Measurements from ENCODE around the gene ABCC1. TPM values are rescaled to one million over a fixed set of nuclear protein-coding genes. Genes with fewer than 3 reads are reported as not detected.
A peak's percentile ranks its signal among the peaks of the same experiment; 100 is the strongest.

Gene ABCC1
- total RNA-seq, 1 donor from 2014 or later, result 21.8 TPM

GRCh38 chr16:15950161-15950854, 892 bp downstream of the ABCC1 start:
- Mint-ChIP-seq H3K4me3 (ENCODE audit: unreplicated experiment) (peak overlapping the region; percentile 95), H3K9me3 (ENCODE audit: unreplicated experiment) (no peaks in the 10 kb centered on the region), H3K27me3 (ENCODE audit: unreplicated experiment) (peaks cover 6% of the 10 kb centered on the region), H3K36me3 (ENCODE audit: low read depth, unreplicated experiment) (peaks cover 3% of the 10 kb centered on the region), H3K27ac (ENCODE audit: unreplicated experiment) (peak overlapping the region; percentile 48), H3K4me1 (ENCODE audit: unreplicated experiment) (peaks cover 12% of the 10 kb centered on the region)
- peak; percentile 10 for DNase-seq (ENCODE audit: low spot score)
- TF ChIP-seq CTCF (IDR thresholded peaks at IDR 0.05; ENCODE audit: unreplicated experiment), result no peak

GRCh38 chr16:15950869-15951268, 1.5 kb downstream of the ABCC1 start:
- DNase-seq (ENCODE audit: low spot score), result no peak
- TF ChIP-seq CTCF (IDR thresholded peaks at IDR 0.05; ENCODE audit: unreplicated experiment), result no peak
- H3K9me3 Mint-ChIP-seq (ENCODE audit: unreplicated experiment), result no peaks in the 10 kb centered on the region
- peak overlapping the region; percentile 48 for H3K27ac Mint-ChIP-seq (ENCODE audit: unreplicated experiment)
- peak overlapping the region; percentile 95 for H3K4me3 Mint-ChIP-seq (ENCODE audit: unreplicated experiment)
- peaks cover 3% of the 10 kb centered on the region for H3K36me3 Mint-ChIP-seq (ENCODE audit: low read depth, unreplicated experiment)
- peaks cover 6% of the 10 kb centered on the region for H3K27me3 Mint-ChIP-seq (ENCODE audit: unreplicated experiment)
- peaks cover 12% of the 10 kb centered on the region for H3K4me1 Mint-ChIP-seq (ENCODE audit: unreplicated experiment)

- TF ChIP-seq CTCF (IDR thresholded peaks at IDR 0.05; ENCODE audit: unreplicated experiment), result no peak
- H3K36me3 Mint-ChIP-seq (ENCODE audit: low read depth, unreplicated experiment), result peaks cover 3% of the 10 kb centered on the region
- H3K27me3 Mint-ChIP-seq (ENCODE audit: unreplicated experiment), result peaks cover 6% of the 10 kb centered on the region
- DNase-seq (ENCODE audit: low spot score), result no peak
- no peaks in the 10 kb centered on the region for H3K9me3 Mint-ChIP-seq (ENCODE audit: unreplicated experiment)
- peaks cover 12% of the 10 kb centered on the region for H3K4me1 Mint-ChIP-seq (ENCODE audit: unreplicated experiment)
- H3K27ac Mint-ChIP-seq (ENCODE audit: unreplicated experiment), result no peak overlapping the region
- H3K4me3 Mint-ChIP-seq (ENCODE audit: unreplicated experiment), result no peak overlapping the region
These were observed 2.4 kb downstream of the ABCC1 start for GRCh38 chr16:15951852-15952251.

- Mint-ChIP-seq H3K9me3 (ENCODE audit: unreplicated experiment) (no peaks in the 10 kb centered on the region), H3K4me3 (ENCODE audit: unreplicated experiment) (no peak overlapping the region), H3K36me3 (ENCODE audit: low read depth, unreplicated experiment) (peaks cover 3% of the 10 kb centered on the region), H3K27me3 (ENCODE audit: unreplicated experiment) (peaks cover 6% of the 10 kb centered on the region), H3K27ac (ENCODE audit: unreplicated experiment) (no peak overlapping the region), H3K4me1 (ENCODE audit: unreplicated experiment) (peaks cover 12% of the 10 kb centered on the region)
- DNase-seq (ENCODE audit: low spot score), result no peak
- no peak for TF ChIP-seq CTCF (IDR thresholded peaks at IDR 0.05; ENCODE audit: unreplicated experiment)
These were observed 2.9 kb downstream of the ABCC1 start for GRCh38 chr16:15952265-15952711.

- Mint-ChIP-seq H3K27me3 (ENCODE audit: unreplicated experiment) (peaks cover 6% of the 10 kb centered on the region), H3K27ac (ENCODE audit: unreplicated experiment) (no peak overlapping the region), H3K4me1 (ENCODE audit: unreplicated experiment) (peaks cover 12% of the 10 kb centered on the region), H3K4me3 (ENCODE audit: unreplicated experiment) (no peak overlapping the region), H3K36me3 (ENCODE audit: low read depth, unreplicated experiment) (peaks cover 3% of the 10 kb centered on the region), H3K9me3 (ENCODE audit: unreplicated experiment) (no peaks in the 10 kb centered on the region)
- DNase-seq (ENCODE audit: low spot score), result no peak
- TF ChIP-seq CTCF (IDR thresholded peaks at IDR 0.05; ENCODE audit: unreplicated experiment), result no peak
These were observed 4.1 kb downstream of the ABCC1 start for GRCh38 chr16:15953477-15953876.

Measured in endothelial cell (in vitro differentiated cells).